ENCODE data around the gene TCERG1. TPM values are rescaled to one million over a fixed set of nuclear protein-coding genes. Genes with fewer than 3 reads are reported as not detected.
A peak's percentile ranks its signal among the peaks of the same experiment; 100 is the strongest.

TCERG1 gene
- total RNA-seq, 1 experiment from 2014 or later: 142 TPM

- POLR2A ChIA-PET (ENCODE audit: low non-redundant PET): no interaction called here
- H3K9me3 ChIP-seq (ENCODE audit: low read depth, low read length, poor library complexity, severe bottlenecking): no peaks in the 10 kb centered on the region
- no peak for TF ChIP-seq EZH2 (IDR thresholded peaks at IDR 0.05; ENCODE audit: borderline replicate concordance, low read depth, low read length, poor library complexity, severe bottlenecking)
- no peak for TF ChIP-seq CTCF (conservative IDR thresholded peaks at IDR 0.05; ENCODE audit: low read depth, low read length)
- no TSS peak for BruUV-seq (replicated peaks)
- no peak overlapping the region for H3K4me3 ChIP-seq (ENCODE audit: low read depth, low read length, poor library complexity, severe bottlenecking)
- no peaks in the 10 kb centered on the region for H3K27me3 ChIP-seq (replicated peaks; ENCODE audit: insufficient read depth, low read depth, low read length, poor library complexity)
- no peaks in the 10 kb centered on the region for H3K4me1 ChIP-seq (ENCODE audit: insufficient read depth, low read length, poor library complexity, severe bottlenecking)
- H3K36me3 ChIP-seq (ENCODE audit: insufficient read depth, low read length, poor library complexity, severe bottlenecking): no peaks in the 10 kb centered on the region
- no peak for DNase-seq (ENCODE audit: low spot score)
- H3K27ac ChIP-seq (ENCODE audit: low read depth, low read length, poor library complexity, severe bottlenecking): no peak overlapping the region
- intact Hi-C loops (cut with micrococcal nuclease; ENCODE audit: unreplicated experiment): no loop called here
- CTCF ChIA-PET: no interaction called here
Observed at GRCh38 chr5:146441896-146442295, 5.2 kb upstream of the TCERG1 start.

- peaks cover 15% of the 10 kb centered on the region for H3K4me1 ChIP-seq (ENCODE audit: insufficient read depth, low read length, poor library complexity, severe bottlenecking)
- H3K9me3 ChIP-seq (ENCODE audit: low read depth, low read length, poor library complexity, severe bottlenecking): no peaks in the 10 kb centered on the region
- no peaks in the 10 kb centered on the region for H3K27me3 ChIP-seq (replicated peaks; ENCODE audit: insufficient read depth, low read depth, low read length, poor library complexity)
- BruUV-seq (replicated peaks): no TSS peak
- CTCF ChIA-PET: no interaction called here
- no peaks in the 10 kb centered on the region for H3K36me3 ChIP-seq (ENCODE audit: insufficient read depth, low read length, poor library complexity, severe bottlenecking)
- TF ChIP-seq EZH2 (IDR thresholded peaks at IDR 0.05; ENCODE audit: borderline replicate concordance, low read depth, low read length, poor library complexity, severe bottlenecking) (no peak), CTCF (conservative IDR thresholded peaks at IDR 0.05; ENCODE audit: low read depth, low read length) (no peak)
- peak; percentile 13 for DNase-seq (ENCODE audit: low spot score)
- H3K4me3 ChIP-seq (ENCODE audit: low read depth, low read length, poor library complexity, severe bottlenecking): peak overlapping the region; percentile 79
- peak overlapping the region; percentile 95 for H3K27ac ChIP-seq (ENCODE audit: low read depth, low read length, poor library complexity, severe bottlenecking)
- intact Hi-C loops (cut with micrococcal nuclease; ENCODE audit: unreplicated experiment): no loop called here
- POLR2A ChIA-PET (ENCODE audit: low non-redundant PET): no interaction called here
Observed at GRCh38 chr5:146447734-146448380, 724 bp downstream of the TCERG1 start.

GRCh38 chr5:146448783-146449519, 1.8 kb downstream of the TCERG1 start:
- no peak for DNase-seq (ENCODE audit: low spot score)
- no peaks in the 10 kb centered on the region for H3K36me3 ChIP-seq (ENCODE audit: insufficient read depth, low read length, poor library complexity, severe bottlenecking)
- H3K9me3 ChIP-seq (ENCODE audit: low read depth, low read length, poor library complexity, severe bottlenecking): no peaks in the 10 kb centered on the region
- BruUV-seq (replicated peaks): no TSS peak
- ChIA-PET CTCF (no interaction called here), POLR2A (ENCODE audit: low non-redundant PET) (no interaction called here)
- peak overlapping the region; percentile 79 for H3K4me3 ChIP-seq (ENCODE audit: low read depth, low read length, poor library complexity, severe bottlenecking)
- H3K4me1 ChIP-seq (ENCODE audit: insufficient read depth, low read length, poor library complexity, severe bottlenecking): peaks cover 15% of the 10 kb centered on the region
- intact Hi-C loops (cut with micrococcal nuclease; ENCODE audit: unreplicated experiment): no loop called here
- H3K27me3 ChIP-seq (replicated peaks; ENCODE audit: insufficient read depth, low read depth, low read length, poor library complexity): no peaks in the 10 kb centered on the region
- H3K27ac ChIP-seq (ENCODE audit: low read depth, low read length, poor library complexity, severe bottlenecking): no peak overlapping the region
- no peak for TF ChIP-seq EZH2 (IDR thresholded peaks at IDR 0.05; ENCODE audit: borderline replicate concordance, low read depth, low read length, poor library complexity, severe bottlenecking)
- TF ChIP-seq CTCF (conservative IDR thresholded peaks at IDR 0.05; ENCODE audit: low read depth, low read length): no peak
